Measurements from ENCODE around the gene KLRD1. TPM values are rescaled to one million over a fixed set of nuclear protein-coding genes. Genes with fewer than 3 reads are reported as not detected.

Gene KLRD1
- total and polyA plus RNA-seq, 2 experiments from 2014 or later, result 0.03 to 0.27 TPM

- Mint-ChIP-seq H3K27ac (no peak overlapping the region), H3K4me1 (no peaks in the 10 kb centered on the region), H3K27me3 (ENCODE audit: insufficient read depth, low read depth, poor library complexity) (peaks cover 2% of the 10 kb centered on the region), H3K36me3 (ENCODE audit: low read depth) (no peaks in the 10 kb centered on the region), H3K9me3 (no peaks in the 10 kb centered on the region), H3K4me3 (no peak overlapping the region)
- no peak overlapping the region for H3K4me3 ChIP-seq
- no peak for ATAC-seq
- H3F3A ChIP-seq (replicated peaks; ENCODE audit: low read depth), result no peaks in the 10 kb centered on the region
- no peak overlapping the region for H3K27ac ChIP-seq (ENCODE audit: low read depth)
- no peak for TF ChIP-seq ETS1 (IDR thresholded peaks at IDR 0.05)
- no peak for TF ChIP-seq JUNB (IDR thresholded peaks at IDR 0.05; ENCODE audit: unreplicated experiment)
- no peak for TF ChIP-seq ZNF114 (CRISPR knock-in tag; IDR thresholded peaks at IDR 0.05)
- no peak for TF ChIP-seq EZH2 (IDR thresholded peaks at IDR 0.05; ENCODE audit: low read depth, unreplicated experiment)
- no peak for TF ChIP-seq CREB1 (CRISPR knock-in tag; IDR thresholded peaks at IDR 0.05; ENCODE audit: low read depth)
- no peak for TF ChIP-seq ZNF331 (CRISPR knock-in tag; IDR thresholded peaks at IDR 0.05; ENCODE audit: low read depth)
- TF ChIP-seq ZNF462 (CRISPR knock-in tag; IDR thresholded peaks at IDR 0.05), result no peak
- no peak for TF ChIP-seq POLR2AphosphoS5 (IDR thresholded peaks at IDR 0.05; ENCODE audit: low read depth)
- TF ChIP-seq EZH2phosphoT487 (IDR thresholded peaks at IDR 0.05; ENCODE audit: unreplicated experiment), result no peak
- no peak for TF ChIP-seq CTCF (conservative IDR thresholded peaks at IDR 0.05; ENCODE audit: low read depth in 2 of 2)
- no peak for TF ChIP-seq NANOG (IDR thresholded peaks at IDR 0.05; ENCODE audit: borderline replicate concordance)
- H2AFZ ChIP-seq, result no peak overlapping the region
- H3K4me2 ChIP-seq, result no peak overlapping the region
- DNase-seq (ENCODE audit: low spot score), result no peak
- H4K20me1 ChIP-seq (replicated peaks; ENCODE audit: insufficient read depth), result no peaks in the 10 kb centered on the region
- no peaks in the 10 kb centered on the region for H3K79me2 ChIP-seq (replicated peaks; ENCODE audit: insufficient read depth)
- no peaks in the 10 kb centered on the region for H3K27me3 ChIP-seq (ENCODE audit: insufficient read depth)
- no peaks in the 10 kb centered on the region for H3K9me2 ChIP-seq (ENCODE audit: insufficient read depth)
- H3K4me1 ChIP-seq (ENCODE audit: insufficient read depth), result no peaks in the 10 kb centered on the region
- no peaks in the 10 kb centered on the region for H3K36me3 ChIP-seq (ENCODE audit: insufficient read depth)
Measured at GRCh38 chr12:10289005-10289754, 18.5 kb upstream of the KLRD1 start.
